Astrocyte of the spinal cord (primary cell): Measurements from ENCODE around the gene PLEKHA6.

ENCODE experiments used
- DNase-seq: peaks from one replicate; pipeline ENCODE4 v3.0.0; 2011; ENCODE audit warnings: low read depth, low spot score
- H3K4me3 ChIP-seq: 2 replicates; pipeline ENCODE4 v1.5.1; 2011; ENCODE audit warnings: low read depth, mild to moderate bottlenecking, low read length, moderate library complexity
- in situ Hi-C: cut with HindIII; loops from 2 replicates; pipeline ENCODE4 v1.10.0; 2017; ENCODE audit warnings: low sequenced_read_pairs
- TF ChIP-seq, protein P1 (sequence below): IDR thresholded peaks from 2 replicates; pipeline ENCODE4 v1.5.1; 2012; ENCODE audit warnings: low read depth, mild to moderate bottlenecking, low read length, inconsistent platforms

The PLEKHA6 gene

GRCh38 chr1:204405988-204406387 lies 46.3 kb upstream of the PLEKHA6 start:
- no peak overlapping the region for H3K4me3 ChIP-seq
- TF ChIP-seq, protein P1, sequence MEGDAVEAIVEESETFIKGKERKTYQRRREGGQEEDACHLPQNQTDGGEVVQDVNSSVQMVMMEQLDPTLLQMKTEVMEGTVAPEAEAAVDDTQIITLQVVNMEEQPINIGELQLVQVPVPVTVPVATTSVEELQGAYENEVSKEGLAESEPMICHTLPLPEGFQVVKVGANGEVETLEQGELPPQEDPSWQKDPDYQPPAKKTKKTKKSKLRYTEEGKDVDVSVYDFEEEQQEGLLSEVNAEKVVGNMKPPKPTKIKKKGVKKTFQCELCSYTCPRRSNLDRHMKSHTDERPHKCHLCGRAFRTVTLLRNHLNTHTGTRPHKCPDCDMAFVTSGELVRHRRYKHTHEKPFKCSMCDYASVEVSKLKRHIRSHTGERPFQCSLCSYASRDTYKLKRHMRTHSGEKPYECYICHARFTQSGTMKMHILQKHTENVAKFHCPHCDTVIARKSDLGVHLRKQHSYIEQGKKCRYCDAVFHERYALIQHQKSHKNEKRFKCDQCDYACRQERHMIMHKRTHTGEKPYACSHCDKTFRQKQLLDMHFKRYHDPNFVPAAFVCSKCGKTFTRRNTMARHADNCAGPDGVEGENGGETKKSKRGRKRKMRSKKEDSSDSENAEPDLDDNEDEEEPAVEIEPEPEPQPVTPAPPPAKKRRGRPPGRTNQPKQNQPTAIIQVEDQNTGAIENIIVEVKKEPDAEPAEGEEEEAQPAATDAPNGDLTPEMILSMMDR: no peak
- DNase-seq: no peak
- in situ Hi-C loops: no loop called here

DNA sequence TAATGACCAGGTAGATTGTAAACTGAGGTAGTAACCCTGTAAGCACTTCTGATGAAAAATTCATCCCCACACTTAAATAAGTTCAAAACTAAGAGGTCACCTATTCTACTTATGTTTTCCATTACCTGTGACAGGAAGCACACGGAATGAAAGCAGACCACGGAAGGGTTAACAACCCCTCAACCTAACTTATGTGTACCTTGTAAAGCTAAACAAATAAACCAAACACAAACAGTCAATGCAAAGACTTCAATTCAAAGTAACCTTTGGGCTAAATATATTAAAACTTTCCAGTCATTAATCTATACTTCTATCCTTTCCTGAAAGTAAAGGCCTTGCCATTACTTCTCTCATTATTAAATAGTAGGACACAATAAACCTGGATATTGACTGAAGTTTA lies 44.9 kb upstream of the PLEKHA6 start:
- in situ Hi-C loops: no loop called here
- TF ChIP-seq, protein P1: no peak
- H3K4me3 ChIP-seq: no peak overlapping the region
- DNase-seq: no peak

DNA sequence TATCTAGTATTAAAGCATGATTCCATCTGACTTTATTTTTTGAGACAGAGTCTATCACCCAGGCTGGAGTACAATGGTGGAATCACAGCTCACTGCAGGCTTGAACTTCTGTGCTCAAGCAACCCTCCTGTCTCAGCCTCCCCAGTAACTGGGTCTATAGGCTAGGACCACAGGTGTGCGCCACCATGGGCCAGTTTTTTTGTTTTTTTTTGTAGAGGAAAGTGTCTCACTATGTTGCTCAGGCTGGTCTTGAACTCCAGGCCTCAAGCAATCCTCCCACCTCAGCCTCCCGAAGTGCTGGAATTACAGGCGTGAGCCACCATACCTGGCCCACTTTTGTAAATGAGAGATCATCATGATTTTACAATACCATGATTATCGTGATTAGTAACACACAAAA lies 42.7 kb upstream of the PLEKHA6 start:
- H3K4me3 ChIP-seq: no peak overlapping the region
- in situ Hi-C loops: no loop called here
- TF ChIP-seq, protein P1: no peak
- no peak for DNase-seq

DNA sequence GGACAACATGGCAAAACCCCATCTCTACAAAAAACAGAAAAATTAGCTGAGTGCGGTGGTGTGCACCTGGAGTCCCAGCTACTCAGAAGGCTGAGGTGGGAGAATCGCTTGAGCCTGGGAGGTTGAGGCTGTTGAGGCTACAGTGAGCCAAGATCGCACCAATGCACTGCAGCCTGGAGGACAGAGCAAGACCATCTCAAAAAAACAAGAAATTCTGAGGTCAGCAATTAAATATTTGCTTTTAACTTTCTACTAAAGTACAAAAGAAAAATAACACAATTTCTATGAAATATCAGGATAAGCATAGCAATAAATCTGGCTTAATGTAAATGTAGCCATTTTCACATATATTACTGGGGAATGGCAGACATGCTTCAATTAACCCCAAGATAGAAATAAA lies 42.0 kb upstream of the PLEKHA6 start:
- H3K4me3 ChIP-seq: no peak overlapping the region
- DNase-seq: no peak
- TF ChIP-seq, protein P1: no peak
- in situ Hi-C loops: no loop called here

DNA sequence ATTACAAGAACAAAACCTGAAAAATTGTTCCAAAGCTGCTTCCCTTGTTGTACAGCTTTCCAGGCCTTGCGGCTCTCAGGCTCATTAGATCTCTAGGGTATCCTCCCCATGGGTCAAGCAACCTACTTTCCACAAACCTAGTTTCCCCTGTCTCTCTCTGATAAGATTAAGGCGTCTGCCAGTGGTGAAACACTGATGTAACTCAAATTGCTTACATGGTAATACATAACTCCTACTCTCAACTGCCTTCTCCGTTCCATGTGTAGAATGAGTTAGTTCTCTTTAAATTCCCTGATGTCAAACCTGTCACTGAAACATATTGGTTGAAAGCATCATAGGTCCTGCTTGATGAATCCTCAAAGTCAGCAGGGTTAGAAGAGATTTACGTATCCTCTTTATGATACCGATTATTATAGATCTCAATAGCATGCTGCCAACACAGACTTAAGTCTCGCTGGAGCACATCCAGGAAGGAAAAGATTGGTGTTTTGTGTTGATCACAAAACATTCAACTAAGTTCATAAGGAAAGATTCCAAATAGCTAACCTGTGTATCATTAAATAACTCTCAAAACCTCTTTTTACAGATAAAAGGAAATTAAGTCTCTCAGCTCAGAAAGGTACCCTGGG lies 41.3 kb upstream of the PLEKHA6 start:
- TF ChIP-seq, protein P1: no peak
- in situ Hi-C loops: no loop called here
- H3K4me3 ChIP-seq: no peak overlapping the region
- DNase-seq: no peak

- in situ Hi-C loops: no loop called here
- peak; percentile 68 for DNase-seq
- H3K4me3 ChIP-seq: no peak overlapping the region
- TF ChIP-seq, protein P1: peak; percentile 84
Observed at GRCh38 chr1:204398197-204399125, 38.7 kb upstream of the PLEKHA6 start.
